GM12892 (cell line): ENCODE results near the gene LHFPL3.

ENCODE experiments used
- POLR2A ChIP-seq: IDR thresholded peaks from 2 replicates; pipeline ENCODE4 v1.6.1; 2011; ENCODE audit warnings: low read depth, low read length, control low read depth
- POLR2AphosphoS5 ChIP-seq: IDR thresholded peaks from 2 replicates; pipeline ENCODE4 v1.6.1; 2011; ENCODE audit warnings: low read depth, low read length, control low read depth
- TAF1 ChIP-seq: IDR thresholded peaks from 2 replicates; pipeline ENCODE4 v1.6.1; 2011; ENCODE audit warnings: low read depth, mild to moderate bottlenecking, control low read depth, low read length, borderline replicate concordance

- TF ChIP-seq TAF1, result no peak
- TF ChIP-seq POLR2A, result no peak
- no peak for TF ChIP-seq POLR2AphosphoS5
Observed at GRCh38 chr7:104841798-104842197, 513.4 kb downstream of the LHFPL3 start.
